ENCODE measurements around the gene HOMEZ.

DNA sequence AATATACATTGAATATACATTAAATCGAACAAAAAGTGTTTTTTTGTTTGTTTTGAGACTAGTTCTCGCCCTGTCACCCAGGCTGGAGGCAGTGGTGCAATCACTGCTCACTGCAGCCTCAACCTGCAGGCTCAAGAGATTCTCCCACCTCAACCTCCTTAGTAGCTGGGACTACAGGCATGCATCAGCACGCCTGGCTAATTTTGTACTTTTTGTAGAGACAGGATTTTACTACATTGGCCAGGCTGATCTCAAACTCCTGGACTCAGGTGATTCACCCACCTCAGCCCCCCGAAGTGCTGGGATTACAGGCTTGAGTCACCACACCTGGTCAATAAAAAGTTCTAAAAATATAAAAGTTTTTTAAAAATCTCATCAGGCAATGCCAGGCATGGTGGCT lies 58.4 kb downstream of the HOMEZ start:
- TF ChIP-seq, protein P1, sequence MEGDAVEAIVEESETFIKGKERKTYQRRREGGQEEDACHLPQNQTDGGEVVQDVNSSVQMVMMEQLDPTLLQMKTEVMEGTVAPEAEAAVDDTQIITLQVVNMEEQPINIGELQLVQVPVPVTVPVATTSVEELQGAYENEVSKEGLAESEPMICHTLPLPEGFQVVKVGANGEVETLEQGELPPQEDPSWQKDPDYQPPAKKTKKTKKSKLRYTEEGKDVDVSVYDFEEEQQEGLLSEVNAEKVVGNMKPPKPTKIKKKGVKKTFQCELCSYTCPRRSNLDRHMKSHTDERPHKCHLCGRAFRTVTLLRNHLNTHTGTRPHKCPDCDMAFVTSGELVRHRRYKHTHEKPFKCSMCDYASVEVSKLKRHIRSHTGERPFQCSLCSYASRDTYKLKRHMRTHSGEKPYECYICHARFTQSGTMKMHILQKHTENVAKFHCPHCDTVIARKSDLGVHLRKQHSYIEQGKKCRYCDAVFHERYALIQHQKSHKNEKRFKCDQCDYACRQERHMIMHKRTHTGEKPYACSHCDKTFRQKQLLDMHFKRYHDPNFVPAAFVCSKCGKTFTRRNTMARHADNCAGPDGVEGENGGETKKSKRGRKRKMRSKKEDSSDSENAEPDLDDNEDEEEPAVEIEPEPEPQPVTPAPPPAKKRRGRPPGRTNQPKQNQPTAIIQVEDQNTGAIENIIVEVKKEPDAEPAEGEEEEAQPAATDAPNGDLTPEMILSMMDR (conservative IDR thresholded peaks at IDR 0.05; ENCODE audit: low read depth in 2 of 2), result no peak
- TF ChIP-seq POLR2AphosphoS5 (IDR thresholded peaks at IDR 0.05; ENCODE audit: low read depth) (no peak), CREB1 (CRISPR knock-in tag; IDR thresholded peaks at IDR 0.05; ENCODE audit: low read depth) (no peak)
